ENCODE measurements around the gene CSNK2A3.

Gene CSNK2A3

GRCh38 chr11:11391169-11391568 lies 38.1 kb upstream of the CSNK2A3 start:
- Histone ChIP-seq H3K4me1 (ENCODE audit: control insufficient read depth, insufficient read depth, low read length, poor library complexity, severe bottlenecking) (peaks cover 6% of the 10 kb centered on the region), H3K9me3 (ENCODE audit: control insufficient read depth, low read length) (no peaks in the 10 kb centered on the region), H3K4me3 (ENCODE audit: extremely low read depth, insufficient read depth, low read length, poor library complexity, severe bottlenecking) (no peak overlapping the region), H3K36me3 (ENCODE audit: control insufficient read depth, insufficient read depth, low read length) (no peaks in the 10 kb centered on the region), H3K27ac (ENCODE audit: low read depth, low read length, severe bottlenecking) (no peak overlapping the region)

GRCh38 chr11:11390068-11390771 lies 37.2 kb upstream of the CSNK2A3 start:
- Histone ChIP-seq H3K27ac (ENCODE audit: low read depth, low read length, severe bottlenecking) (no peak overlapping the region), H3K36me3 (ENCODE audit: control insufficient read depth, insufficient read depth, low read length) (no peaks in the 10 kb centered on the region), H3K4me3 (ENCODE audit: extremely low read depth, insufficient read depth, low read length, poor library complexity, severe bottlenecking) (no peak overlapping the region), H3K4me1 (ENCODE audit: control insufficient read depth, insufficient read depth, low read length, poor library complexity, severe bottlenecking) (peaks cover 2% of the 10 kb centered on the region), H3K9me3 (ENCODE audit: control insufficient read depth, low read length) (no peaks in the 10 kb centered on the region)
- 64 to 80% methylated on average over 2 to 3 of the region's 5 CpGs for WGBS, 2 experiments (ENCODE audit: insufficient coverage in 2 of 2)

- 88 to 93% methylated on average over 3 of the region's 4 CpGs for WGBS, 2 experiments (ENCODE audit: insufficient coverage in 2 of 2)
- Histone ChIP-seq H3K4me1 (ENCODE audit: control insufficient read depth, insufficient read depth, low read length, poor library complexity, severe bottlenecking) (no peaks in the 10 kb centered on the region), H3K9me3 (ENCODE audit: control insufficient read depth, low read length) (no peaks in the 10 kb centered on the region), H3K36me3 (ENCODE audit: control insufficient read depth, insufficient read depth, low read length) (no peaks in the 10 kb centered on the region), H3K4me3 (ENCODE audit: extremely low read depth, insufficient read depth, low read length, poor library complexity, severe bottlenecking) (no peak overlapping the region), H3K27ac (ENCODE audit: low read depth, low read length, severe bottlenecking) (no peak overlapping the region)
Measured at GRCh38 chr11:11389238-11389637, 36.2 kb upstream of the CSNK2A3 start.

- Histone ChIP-seq H3K36me3 (ENCODE audit: control insufficient read depth, insufficient read depth, low read length) (no peaks in the 10 kb centered on the region), H3K4me1 (ENCODE audit: control insufficient read depth, insufficient read depth, low read length, poor library complexity, severe bottlenecking) (no peaks in the 10 kb centered on the region), H3K27ac (ENCODE audit: low read depth, low read length, severe bottlenecking) (no peak overlapping the region), H3K4me3 (ENCODE audit: extremely low read depth, insufficient read depth, low read length, poor library complexity, severe bottlenecking) (no peak overlapping the region), H3K9me3 (ENCODE audit: control insufficient read depth, low read length) (no peaks in the 10 kb centered on the region)
- WGBS, 2 experiments (ENCODE audit: insufficient coverage in 2 of 2), result 88 to 93% methylated on average over 5 to 6 of the region's 10 CpGs
Measured at GRCh38 chr11:11387622-11388305, 34.7 kb upstream of the CSNK2A3 start.

- Histone ChIP-seq H3K36me3 (ENCODE audit: control insufficient read depth, insufficient read depth, low read length) (no peaks in the 10 kb centered on the region), H3K27ac (ENCODE audit: low read depth, low read length, severe bottlenecking) (no peak overlapping the region), H3K4me1 (ENCODE audit: control insufficient read depth, insufficient read depth, low read length, poor library complexity, severe bottlenecking) (no peaks in the 10 kb centered on the region), H3K9me3 (ENCODE audit: control insufficient read depth, low read length) (no peaks in the 10 kb centered on the region), H3K4me3 (ENCODE audit: extremely low read depth, insufficient read depth, low read length, poor library complexity, severe bottlenecking) (no peak overlapping the region)
- WGBS, 2 experiments (ENCODE audit: insufficient coverage in 2 of 2), result 72 to 78% methylated on average over 2 to 3 of the region's 4 CpGs
Measured at GRCh38 chr11:11387207-11387606, 34.2 kb upstream of the CSNK2A3 start.

- Histone ChIP-seq H3K4me3 (ENCODE audit: extremely low read depth, insufficient read depth, low read length, poor library complexity, severe bottlenecking) (no peak overlapping the region), H3K36me3 (ENCODE audit: control insufficient read depth, insufficient read depth, low read length) (no peaks in the 10 kb centered on the region), H3K27ac (ENCODE audit: low read depth, low read length, severe bottlenecking) (no peak overlapping the region), H3K4me1 (ENCODE audit: control insufficient read depth, insufficient read depth, low read length, poor library complexity, severe bottlenecking) (no peaks in the 10 kb centered on the region), H3K9me3 (ENCODE audit: control insufficient read depth, low read length) (no peaks in the 10 kb centered on the region)
- 83 to 87% methylated on average over 1 to 2 of the region's 2 CpGs for WGBS, 2 experiments (ENCODE audit: insufficient coverage in 2 of 2)
Measured at GRCh38 chr11:11384829-11385228, 31.8 kb upstream of the CSNK2A3 start.

GRCh38 chr11:11383995-11384394 lies 30.9 kb upstream of the CSNK2A3 start:
- 86 to 100% methylated on average over 1 of the region's 2 CpGs for WGBS, 2 experiments (ENCODE audit: insufficient coverage in 2 of 2)
- no peaks in the 10 kb centered on the region for H3K36me3 ChIP-seq (ENCODE audit: control insufficient read depth, insufficient read depth, low read length)
- no peak overlapping the region for H3K4me3 ChIP-seq (ENCODE audit: extremely low read depth, insufficient read depth, low read length, poor library complexity, severe bottlenecking)

GRCh38 chr11:11382858-11383532 lies 29.9 kb upstream of the CSNK2A3 start:
- Histone ChIP-seq H3K27ac (ENCODE audit: low read depth, low read length, severe bottlenecking) (no peak overlapping the region), H3K4me1 (ENCODE audit: control insufficient read depth, insufficient read depth, low read length, poor library complexity, severe bottlenecking) (no peaks in the 10 kb centered on the region), H3K4me3 (ENCODE audit: extremely low read depth, insufficient read depth, low read length, poor library complexity, severe bottlenecking) (no peak overlapping the region), H3K36me3 (ENCODE audit: control insufficient read depth, insufficient read depth, low read length) (no peaks in the 10 kb centered on the region), H3K9me3 (ENCODE audit: control insufficient read depth, low read length) (no peaks in the 10 kb centered on the region)
- WGBS, 2 experiments (ENCODE audit: insufficient coverage in 2 of 2), result 78% methylated on average over 5 to 6 of the region's 7 CpGs

More at GRCh38 chr11:11383995-11384394, 30.9 kb upstream of the CSNK2A3 start:
- no peaks in the 10 kb centered on the region for H3K9me3 ChIP-seq (ENCODE audit: control insufficient read depth, low read length)
- H3K27ac ChIP-seq (ENCODE audit: low read depth, low read length, severe bottlenecking), result no peak overlapping the region
- no peaks in the 10 kb centered on the region for H3K4me1 ChIP-seq (ENCODE audit: control insufficient read depth, insufficient read depth, low read length, poor library complexity, severe bottlenecking)

GRCh38 chr11:11381471-11382105 lies 28.5 kb upstream of the CSNK2A3 start:
- 79 to 88% methylated on average over 3 to 5 of the region's 6 CpGs for WGBS, 2 experiments (ENCODE audit: insufficient coverage in 2 of 2)
- Histone ChIP-seq H3K4me3 (ENCODE audit: extremely low read depth, insufficient read depth, low read length, poor library complexity, severe bottlenecking) (no peak overlapping the region), H3K4me1 (ENCODE audit: control insufficient read depth, insufficient read depth, low read length, poor library complexity, severe bottlenecking) (no peaks in the 10 kb centered on the region), H3K9me3 (ENCODE audit: control insufficient read depth, low read length) (no peaks in the 10 kb centered on the region), H3K36me3 (ENCODE audit: control insufficient read depth, insufficient read depth, low read length) (no peaks in the 10 kb centered on the region), H3K27ac (ENCODE audit: low read depth, low read length, severe bottlenecking) (no peak overlapping the region)

- 76 to 80% methylated on average over 1 to 2 of the region's 3 CpGs for WGBS, 2 experiments (ENCODE audit: insufficient coverage in 2 of 2)
- Histone ChIP-seq H3K27ac (ENCODE audit: low read depth, low read length, severe bottlenecking) (no peak overlapping the region), H3K36me3 (ENCODE audit: control insufficient read depth, insufficient read depth, low read length) (no peaks in the 10 kb centered on the region), H3K9me3 (ENCODE audit: control insufficient read depth, low read length) (no peaks in the 10 kb centered on the region), H3K4me1 (ENCODE audit: control insufficient read depth, insufficient read depth, low read length, poor library complexity, severe bottlenecking) (no peaks in the 10 kb centered on the region), H3K4me3 (ENCODE audit: extremely low read depth, insufficient read depth, low read length, poor library complexity, severe bottlenecking) (no peak overlapping the region)
Measured at GRCh38 chr11:11380883-11381282, 27.8 kb upstream of the CSNK2A3 start.
